ENCODE measurements around the gene PXK. TPM values are rescaled to one million over a fixed set of nuclear protein-coding genes. Genes with fewer than 3 reads are reported as not detected.
"Not testable (repeated sequence)": the region's sequence is repeated elsewhere in the genome, so short reads cannot be mapped to it uniquely, and the experiment has no call there.

Gene PXK
- total RNA-seq, 2 donors from 2014 or later, result 9.3 to 11.4 TPM

- H3K4me1 ChIP-seq, result peaks cover 4% of the 10 kb centered on the region
- intact Hi-C loops (cut with DNase I), result loop anchor here (5.0 kb wide), 1 partner anchor 59 kb away; the partner anchor contains the start of gene KCTD6
- no peak for TF ChIP-seq CTCF (IDR thresholded peaks at IDR 0.05)
These were observed 100.9 kb downstream of the PXK start, which contains the start of gene PDHB for GRCh38 chr3:58433400-58434167. TSS of gene PDHB (minus strand) at chr3:58433832. CDS start at chr3:58433809, 23 bp downstream.

GRCh38 chr3:58434168-58434504 is 101.4 kb downstream of the PXK start:
- Histone ChIP-seq H3K4me3 (peak overlapping the region; percentile 82), H3K9ac (ENCODE audit: low read depth in 2 of 2, low read length in 2 of 2) (no peak overlapping the region), H3K27me3 (no peaks in the 10 kb centered on the region), H3K36me3 (peaks cover 4% of the 10 kb centered on the region), H3K27ac (peak overlapping the region; percentile 85), H3K4me1 (peaks cover 4% of the 10 kb centered on the region), H3K9me3 (no peaks in the 10 kb centered on the region)
- intact Hi-C loops (cut with DNase I), result loop anchor here (5.0 kb wide), 1 partner anchor 58 kb away; the partner anchor contains the start of gene KCTD6
- no peak for DNase-seq
- TF ChIP-seq CTCF (IDR thresholded peaks at IDR 0.05), result no peak

More at GRCh38 chr3:58433400-58434167, 100.9 kb downstream of the PXK start, which contains the start of gene PDHB:
- H3K27ac ChIP-seq, result peak within 1 kb of the TSS; percentile 85
- H3K36me3 ChIP-seq, result peaks cover 8% of the 10 kb centered on the region
- H3K4me3 ChIP-seq, result peak within 1 kb of the TSS; percentile 82
- peak; percentile 89 for DNase-seq
- H3K9ac ChIP-seq (ENCODE audit: low read depth in 2 of 2, low read length in 2 of 2), result peak within 1 kb of the TSS; percentile 60 to 85
- no peaks in the 10 kb centered on the region for H3K27me3 ChIP-seq
- no peaks in the 10 kb centered on the region for H3K9me3 ChIP-seq

GRCh38 chr3:58434511-58434910 is 101.8 kb downstream of the PXK start:
- Histone ChIP-seq H3K4me1 (peaks cover 4% of the 10 kb centered on the region), H3K27ac (peak overlapping the region; percentile 85), H3K27me3 (no peaks in the 10 kb centered on the region), H3K4me3 (no peak overlapping the region), H3K9me3 (no peaks in the 10 kb centered on the region), H3K9ac (ENCODE audit: low read depth in 2 of 2, low read length in 2 of 2) (no peak overlapping the region), H3K36me3 (peaks cover 1% of the 10 kb centered on the region)
- DNase-seq, result no peak
- no peak for TF ChIP-seq CTCF (IDR thresholded peaks at IDR 0.05)
- intact Hi-C loops (cut with DNase I), result loop anchor here (5.0 kb wide), 1 partner anchor 58 kb away; the partner anchor contains the start of gene KCTD6

- Histone ChIP-seq H3K4me3 (no peak overlapping the region), H3K27me3 (no peaks in the 10 kb centered on the region), H3K9ac (ENCODE audit: low read depth in 2 of 2, low read length in 2 of 2) (no peak overlapping the region), H3K27ac (peak overlapping the region; percentile 7), H3K4me1 (peaks cover 4% of the 10 kb centered on the region), H3K9me3 (no peaks in the 10 kb centered on the region), H3K36me3 (no peaks in the 10 kb centered on the region)
- intact Hi-C loops (cut with DNase I), result loop anchor here (5.0 kb wide), 1 partner anchor 57 kb away; the partner anchor contains the start of gene KCTD6
- TF ChIP-seq CTCF (IDR thresholded peaks at IDR 0.05), result no peak
- no peak for DNase-seq
These were observed 102.3 kb downstream of the PXK start for GRCh38 chr3:58434990-58435389.

GRCh38 chr3:58437276-58437675 is 104.6 kb downstream of the PXK start:
- DNase-seq; H3K36me3 ChIP-seq; H3K4me3 ChIP-seq; H3K27me3 ChIP-seq; H3K27ac ChIP-seq; intact Hi-C loops (cut with DNase I); H3K4me1 ChIP-seq; H3K9ac ChIP-seq (ENCODE audit: low read depth in 2 of 2, low read length in 2 of 2); H3K9me3 ChIP-seq: not testable (repeated sequence)

- H3K27ac ChIP-seq; intact Hi-C loops (cut with DNase I); H3K9ac ChIP-seq (ENCODE audit: low read depth in 2 of 2, low read length in 2 of 2); H3K27me3 ChIP-seq; H3K9me3 ChIP-seq; H3K36me3 ChIP-seq; DNase-seq; H3K4me1 ChIP-seq; H3K4me3 ChIP-seq: not testable (repeated sequence)
These were observed 108.3 kb downstream of the PXK start for GRCh38 chr3:58440996-58441355.
